ENCODE results near the gene ASB14.

DNA sequence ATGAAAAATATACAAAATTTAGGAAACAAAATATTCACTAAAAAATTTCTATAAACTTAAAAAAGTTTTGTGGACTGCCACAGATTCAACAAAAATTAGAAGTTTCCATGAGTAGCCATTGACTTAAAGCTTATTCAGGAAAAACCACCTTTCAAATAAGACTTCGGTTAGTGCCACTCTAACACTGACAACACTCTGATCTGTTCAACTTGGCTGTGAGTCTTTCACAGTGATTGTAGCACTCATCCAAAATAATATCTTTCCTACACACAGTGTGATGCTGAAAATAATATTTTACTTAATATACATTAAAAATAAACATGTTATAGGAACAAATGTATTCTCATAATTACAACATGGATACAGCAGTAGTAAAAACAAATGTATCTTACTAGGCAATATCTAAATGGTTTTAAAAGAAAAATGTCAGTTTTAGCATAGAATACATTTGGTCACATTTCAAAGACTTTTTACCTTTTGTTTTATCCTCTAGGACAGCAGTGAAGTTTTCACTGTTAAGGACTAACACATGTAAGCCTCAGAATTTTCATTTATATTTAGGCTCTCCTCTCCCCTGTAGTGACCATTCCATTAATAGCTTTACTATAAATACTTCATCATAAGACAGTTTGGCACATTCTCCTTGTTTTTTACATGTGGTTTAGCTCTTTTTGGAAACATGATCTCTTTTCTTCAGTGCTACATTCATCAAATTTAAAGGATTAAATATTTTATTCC, at the start of gene ASB14:
- TF ChIP-seq, protein P1, sequence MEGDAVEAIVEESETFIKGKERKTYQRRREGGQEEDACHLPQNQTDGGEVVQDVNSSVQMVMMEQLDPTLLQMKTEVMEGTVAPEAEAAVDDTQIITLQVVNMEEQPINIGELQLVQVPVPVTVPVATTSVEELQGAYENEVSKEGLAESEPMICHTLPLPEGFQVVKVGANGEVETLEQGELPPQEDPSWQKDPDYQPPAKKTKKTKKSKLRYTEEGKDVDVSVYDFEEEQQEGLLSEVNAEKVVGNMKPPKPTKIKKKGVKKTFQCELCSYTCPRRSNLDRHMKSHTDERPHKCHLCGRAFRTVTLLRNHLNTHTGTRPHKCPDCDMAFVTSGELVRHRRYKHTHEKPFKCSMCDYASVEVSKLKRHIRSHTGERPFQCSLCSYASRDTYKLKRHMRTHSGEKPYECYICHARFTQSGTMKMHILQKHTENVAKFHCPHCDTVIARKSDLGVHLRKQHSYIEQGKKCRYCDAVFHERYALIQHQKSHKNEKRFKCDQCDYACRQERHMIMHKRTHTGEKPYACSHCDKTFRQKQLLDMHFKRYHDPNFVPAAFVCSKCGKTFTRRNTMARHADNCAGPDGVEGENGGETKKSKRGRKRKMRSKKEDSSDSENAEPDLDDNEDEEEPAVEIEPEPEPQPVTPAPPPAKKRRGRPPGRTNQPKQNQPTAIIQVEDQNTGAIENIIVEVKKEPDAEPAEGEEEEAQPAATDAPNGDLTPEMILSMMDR (IDR thresholded peaks at IDR 0.05): no peak
- no peak for TF ChIP-seq EZH2 (IDR thresholded peaks at IDR 0.05; ENCODE audit: borderline replicate concordance, insufficient read depth, low read depth, low read length, poor library complexity, severe bottlenecking)
